Nephron (organoid): ENCODE measurements around the gene HAS3.

Experiments used
- H3K27ac Mint-ChIP-seq, 3 experiments: 2 replicates each; pipeline ENCODE4 v1.8.0; 2020; ENCODE audit warnings: mixed read lengths in 3 of 3, mild to moderate bottlenecking in 2 of 3, moderate library complexity in 1 of 3
- H3K27me3 Mint-ChIP-seq: 2 replicates; pipeline ENCODE4 v1.8.0; 2021; ENCODE audit warnings: low read depth, mild to moderate bottlenecking, moderate library complexity, mixed read lengths
- H3K36me3 Mint-ChIP-seq: 2 replicates; pipeline ENCODE4 v1.8.0; 2020; ENCODE audit warnings: low read depth, mixed read lengths
- H3K4me1 Mint-ChIP-seq: 2 replicates; pipeline ENCODE4 v1.8.0; 2020; ENCODE audit warnings: mixed read lengths
- H3K4me3 Mint-ChIP-seq, 3 experiments: 2 replicates each; pipeline ENCODE4 v1.8.0; 2020; ENCODE audit warnings: mild to moderate bottlenecking in 3 of 3, mixed read lengths in 3 of 3, moderate library complexity in 2 of 3
- H3K9me3 Mint-ChIP-seq: 2 replicates; pipeline ENCODE4 v1.8.0; 2020; ENCODE audit warnings: mixed read lengths
- TF ChIP-seq, protein P1 (sequence below), 3 experiments: fragments of 200-600 bp; sonication (generic); IDR thresholded peaks; one replicate each; pipeline ENCODE4 v1.5.0; 2021; ENCODE audit warnings: antibody characterized with exemption in 3 of 3; ENCODE audit not compliant: unreplicated experiment in 3 of 3

Gene HAS3

DNA sequence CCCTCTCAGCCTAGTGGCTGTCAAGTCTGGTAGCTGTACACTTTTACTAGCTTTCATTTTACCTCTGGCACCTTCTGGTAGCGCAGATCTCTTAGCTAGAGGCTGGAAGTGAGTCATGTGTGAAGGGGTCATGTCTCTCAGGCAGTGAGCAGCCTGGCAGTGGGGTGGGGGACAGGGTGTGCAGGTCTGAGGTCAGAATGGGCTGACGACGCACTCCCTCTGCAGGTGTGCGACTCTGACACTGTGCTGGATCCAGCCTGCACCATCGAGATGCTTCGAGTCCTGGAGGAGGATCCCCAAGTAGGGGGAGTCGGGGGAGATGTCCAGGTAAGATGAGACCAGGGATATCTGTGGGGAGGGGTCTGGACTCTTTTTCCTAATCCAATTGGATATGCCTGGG, 7.8 kb downstream of the HAS3 start:
- TF ChIP-seq, protein P1, sequence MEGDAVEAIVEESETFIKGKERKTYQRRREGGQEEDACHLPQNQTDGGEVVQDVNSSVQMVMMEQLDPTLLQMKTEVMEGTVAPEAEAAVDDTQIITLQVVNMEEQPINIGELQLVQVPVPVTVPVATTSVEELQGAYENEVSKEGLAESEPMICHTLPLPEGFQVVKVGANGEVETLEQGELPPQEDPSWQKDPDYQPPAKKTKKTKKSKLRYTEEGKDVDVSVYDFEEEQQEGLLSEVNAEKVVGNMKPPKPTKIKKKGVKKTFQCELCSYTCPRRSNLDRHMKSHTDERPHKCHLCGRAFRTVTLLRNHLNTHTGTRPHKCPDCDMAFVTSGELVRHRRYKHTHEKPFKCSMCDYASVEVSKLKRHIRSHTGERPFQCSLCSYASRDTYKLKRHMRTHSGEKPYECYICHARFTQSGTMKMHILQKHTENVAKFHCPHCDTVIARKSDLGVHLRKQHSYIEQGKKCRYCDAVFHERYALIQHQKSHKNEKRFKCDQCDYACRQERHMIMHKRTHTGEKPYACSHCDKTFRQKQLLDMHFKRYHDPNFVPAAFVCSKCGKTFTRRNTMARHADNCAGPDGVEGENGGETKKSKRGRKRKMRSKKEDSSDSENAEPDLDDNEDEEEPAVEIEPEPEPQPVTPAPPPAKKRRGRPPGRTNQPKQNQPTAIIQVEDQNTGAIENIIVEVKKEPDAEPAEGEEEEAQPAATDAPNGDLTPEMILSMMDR (IDR thresholded peaks at IDR 0.05; ENCODE audit: unreplicated experiment in 3 of 3): no peak
- H3K4me1 Mint-ChIP-seq: peaks cover 2% of the 10 kb centered on the region

DNA sequence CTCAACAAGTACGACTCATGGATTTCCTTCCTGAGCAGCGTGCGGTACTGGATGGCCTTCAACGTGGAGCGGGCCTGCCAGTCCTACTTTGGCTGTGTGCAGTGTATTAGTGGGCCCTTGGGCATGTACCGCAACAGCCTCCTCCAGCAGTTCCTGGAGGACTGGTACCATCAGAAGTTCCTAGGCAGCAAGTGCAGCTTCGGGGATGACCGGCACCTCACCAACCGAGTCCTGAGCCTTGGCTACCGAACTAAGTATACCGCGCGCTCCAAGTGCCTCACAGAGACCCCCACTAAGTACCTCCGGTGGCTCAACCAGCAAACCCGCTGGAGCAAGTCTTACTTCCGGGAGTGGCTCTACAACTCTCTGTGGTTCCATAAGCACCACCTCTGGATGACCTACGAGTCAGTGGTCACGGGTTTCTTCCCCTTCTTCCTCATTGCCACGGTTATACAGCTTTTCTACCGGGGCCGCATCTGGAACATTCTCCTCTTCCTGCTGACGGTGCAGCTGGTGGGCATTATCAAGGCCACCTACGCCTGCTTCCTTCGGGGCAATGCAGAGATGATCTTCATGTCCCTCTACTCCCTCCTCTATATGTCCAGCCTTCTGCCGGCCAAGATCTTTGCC, 9.0 kb downstream of the HAS3 start:
- no peak overlapping the region for H3K4me3 Mint-ChIP-seq
- H3K36me3 Mint-ChIP-seq: peaks cover 40% of the 10 kb centered on the region
- no peak overlapping the region for H3K27ac Mint-ChIP-seq
- no peaks in the 10 kb centered on the region for H3K9me3 Mint-ChIP-seq
- H3K4me1 Mint-ChIP-seq: no peaks in the 10 kb centered on the region
- TF ChIP-seq, protein P1 (IDR thresholded peaks at IDR 0.05; ENCODE audit: unreplicated experiment in 3 of 3): no peak
- H3K27me3 Mint-ChIP-seq: peaks cover 16% of the 10 kb centered on the region

More for the DNA sequence above, 7.8 kb downstream of the HAS3 start:
- Mint-ChIP-seq H3K36me3 (peaks cover 35% of the 10 kb centered on the region), H3K27me3 (peaks cover 28% of the 10 kb centered on the region), H3K9me3 (no peaks in the 10 kb centered on the region), H3K4me3 (no peak overlapping the region), H3K27ac (no peak overlapping the region)

DNA sequence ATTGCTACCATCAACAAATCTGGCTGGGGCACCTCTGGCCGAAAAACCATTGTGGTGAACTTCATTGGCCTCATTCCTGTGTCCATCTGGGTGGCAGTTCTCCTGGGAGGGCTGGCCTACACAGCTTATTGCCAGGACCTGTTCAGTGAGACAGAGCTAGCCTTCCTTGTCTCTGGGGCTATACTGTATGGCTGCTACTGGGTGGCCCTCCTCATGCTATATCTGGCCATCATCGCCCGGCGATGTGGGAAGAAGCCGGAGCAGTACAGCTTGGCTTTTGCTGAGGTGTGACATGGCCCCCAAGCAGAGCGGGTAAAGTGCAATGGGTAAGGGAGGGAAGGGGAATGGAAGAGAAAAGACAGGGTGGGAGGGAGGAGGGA, 9.5 kb downstream of the HAS3 start:
- Mint-ChIP-seq H3K4me1 (no peaks in the 10 kb centered on the region), H3K27me3 (peaks cover 11% of the 10 kb centered on the region), H3K27ac (no peak overlapping the region), H3K36me3 (peaks cover 41% of the 10 kb centered on the region), H3K9me3 (no peaks in the 10 kb centered on the region), H3K4me3 (no peak overlapping the region)
- TF ChIP-seq, protein P1 (IDR thresholded peaks at IDR 0.05; ENCODE audit: unreplicated experiment in 3 of 3): no peak

- TF ChIP-seq, protein P1 (IDR thresholded peaks at IDR 0.05; ENCODE audit: unreplicated experiment in 3 of 3): no peak
- Mint-ChIP-seq H3K36me3 (peaks cover 44% of the 10 kb centered on the region), H3K27me3 (peaks cover 10% of the 10 kb centered on the region)
Measured at GRCh38 chr16:69115361-69115760, 9.9 kb downstream of the HAS3 start.

DNA sequence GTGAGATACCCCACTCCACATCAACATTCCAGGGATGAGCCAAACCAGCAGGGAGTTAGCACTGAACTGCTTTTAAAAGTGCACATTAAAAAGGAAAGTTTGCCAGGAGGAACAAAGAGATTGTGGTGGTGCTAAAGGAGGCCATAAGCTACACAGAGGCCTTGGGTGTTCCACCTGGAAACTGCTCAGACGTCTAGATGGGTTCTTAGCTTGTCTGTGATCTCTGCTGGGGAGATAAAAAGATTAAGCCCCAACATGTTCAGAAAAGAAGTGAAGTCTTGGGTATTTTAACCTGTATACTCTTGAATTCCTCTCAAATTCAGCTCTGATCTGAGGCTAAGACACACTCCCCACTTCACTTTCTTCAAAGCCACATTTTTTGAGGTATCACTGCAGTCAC, 10.4 kb downstream of the HAS3 start:
- TF ChIP-seq, protein P1 (IDR thresholded peaks at IDR 0.05; ENCODE audit: unreplicated experiment in 3 of 3): no peak
- Mint-ChIP-seq H3K9me3 (no peaks in the 10 kb centered on the region), H3K27me3 (peaks cover 10% of the 10 kb centered on the region), H3K4me3 (no peak overlapping the region), H3K27ac (no peak overlapping the region), H3K4me1 (no peaks in the 10 kb centered on the region), H3K36me3 (peaks cover 45% of the 10 kb centered on the region)

More at GRCh38 chr16:69115361-69115760, 9.9 kb downstream of the HAS3 start:
- Mint-ChIP-seq H3K4me1 (no peaks in the 10 kb centered on the region), H3K9me3 (no peaks in the 10 kb centered on the region), H3K4me3 (no peak overlapping the region), H3K27ac (no peak overlapping the region)

DNA sequence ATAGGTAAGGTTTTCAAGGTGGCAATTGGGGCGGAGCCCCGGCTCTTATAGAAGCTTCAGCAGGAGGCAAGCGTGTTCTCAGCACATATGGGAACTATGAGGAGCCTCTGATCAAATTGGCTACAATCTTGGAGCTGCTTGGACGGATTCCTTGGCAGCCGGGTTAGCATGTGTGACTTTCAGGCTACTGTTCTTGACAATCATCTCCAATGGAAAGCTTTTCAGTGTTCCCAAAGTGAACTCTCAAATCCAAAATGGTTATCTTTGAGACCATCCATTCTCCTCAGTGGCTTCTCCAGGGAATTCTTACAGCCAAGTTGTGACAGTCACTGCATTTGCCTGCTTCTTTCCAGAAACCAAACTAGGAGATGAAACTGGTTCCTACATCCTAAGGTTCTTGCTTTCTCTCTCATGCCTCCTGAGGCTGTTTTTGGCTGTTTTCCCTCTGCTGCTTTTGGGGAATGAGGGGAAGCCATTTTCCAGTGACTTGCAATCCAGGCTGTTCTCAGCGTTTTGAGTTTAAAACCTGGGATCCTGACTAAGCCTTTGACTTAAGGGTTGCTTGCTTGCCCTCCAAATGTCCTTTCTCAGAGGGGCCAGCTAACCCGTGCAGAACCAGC, 10.9 kb downstream of the HAS3 start:
- H3K36me3 Mint-ChIP-seq: peaks cover 51% of the 10 kb centered on the region
- H3K27me3 Mint-ChIP-seq: peaks cover 9% of the 10 kb centered on the region
- H3K4me1 Mint-ChIP-seq: no peaks in the 10 kb centered on the region

More for the DNA sequence above, 10.9 kb downstream of the HAS3 start:
- TF ChIP-seq, protein P1 (IDR thresholded peaks at IDR 0.05; ENCODE audit: unreplicated experiment in 3 of 3): no peak
- H3K4me3 Mint-ChIP-seq: no peak overlapping the region
- no peaks in the 10 kb centered on the region for H3K9me3 Mint-ChIP-seq
- H3K27ac Mint-ChIP-seq: no peak overlapping the region
